Neutrophil (primary cell): ENCODE data around the gene POTEC.
"Not testable (repeated sequence)": the region's sequence is repeated elsewhere in the genome, so short reads cannot be mapped to it uniquely, and the experiment has no call there.

ENCODE experiments used
- H3K27ac ChIP-seq: fragments of 200-600 bp; sonication (generic); 2 replicates; pipeline ENCODE4 v1.5.1; 2016; ENCODE audit warnings: mild to moderate bottlenecking, moderate library complexity
- H3K27me3 ChIP-seq: fragments of 200-600 bp; sonication (generic); 2 replicates; pipeline ENCODE4 v1.6.0; 2016; ENCODE audit warnings: mild to moderate bottlenecking
- H3K36me3 ChIP-seq: fragments of 200-600 bp; sonication (generic); 2 replicates; pipeline ENCODE4 v1.5.1; 2017
- H3K4me1 ChIP-seq, 2 experiments: fragments of 200-600 bp in 1 of 2; sonication (generic) in 1 of 2; 1 replicate in 1 of 2; 2 replicates in 1 of 2; pipeline versions ENCODE4 v1.5.1 to v1.6.1; 2013 to 2016; ENCODE audit warnings: low read depth in 1 of 2, low read length in 1 of 2, mild to moderate bottlenecking in 1 of 2, moderate library complexity in 1 of 2; ENCODE audit not compliant: control insufficient read depth in 1 of 2, insufficient read depth in 1 of 2
- H3K4me3 ChIP-seq, 2 experiments: fragments of 200-600 bp in 1 of 2; sonication (generic) in 1 of 2; 1 replicate in 1 of 2; 2 replicates in 1 of 2; pipeline ENCODE4 v1.5.1; 2013 to 2016; ENCODE audit warnings: low read depth in 1 of 2, low read length in 1 of 2, mild to moderate bottlenecking in 1 of 2, moderate library complexity in 1 of 2
- H3K9me3 ChIP-seq: fragments of 200-600 bp; sonication (generic); 2 replicates; pipeline ENCODE4 v1.5.1; 2016
- CTCF ChIP-seq: fragments of 200-600 bp; sonication (generic); IDR thresholded peaks from 2 replicates; pipeline ENCODE4 v1.5.1; 2016; ENCODE audit warnings: antibody characterized with exemption

The POTEC gene

GRCh38 chr18:14543446-14543964 is at the start of gene POTEC:
Gene POTEC (minus strand): TSS chr18:14543600. CDS start chr18:14543146, 454 bp downstream.
- not testable (repeated sequence) for H3K36me3 ChIP-seq, H3K27ac ChIP-seq, H3K4me1 ChIP-seq, H3K4me3 ChIP-seq, H3K27me3 ChIP-seq, H3K9me3 ChIP-seq

- Histone ChIP-seq H3K4me3 (no peak overlapping the region), H3K27ac (no peak overlapping the region), H3K27me3 (no peaks in the 10 kb centered on the region), H3K9me3 (no peaks in the 10 kb centered on the region), H3K4me1 (no peaks in the 10 kb centered on the region), H3K36me3 (no peaks in the 10 kb centered on the region)
- TF ChIP-seq CTCF = no peak
Observed at GRCh38 chr18:14577971-14578370, 34.6 kb upstream of the POTEC start.

- not testable (repeated sequence) for H3K27me3 ChIP-seq, H3K4me3 ChIP-seq, H3K9me3 ChIP-seq, H3K4me1 ChIP-seq, H3K36me3 ChIP-seq, H3K27ac ChIP-seq
Observed at GRCh38 chr18:14559502-14559901, 16.1 kb upstream of the POTEC start.

DNA sequence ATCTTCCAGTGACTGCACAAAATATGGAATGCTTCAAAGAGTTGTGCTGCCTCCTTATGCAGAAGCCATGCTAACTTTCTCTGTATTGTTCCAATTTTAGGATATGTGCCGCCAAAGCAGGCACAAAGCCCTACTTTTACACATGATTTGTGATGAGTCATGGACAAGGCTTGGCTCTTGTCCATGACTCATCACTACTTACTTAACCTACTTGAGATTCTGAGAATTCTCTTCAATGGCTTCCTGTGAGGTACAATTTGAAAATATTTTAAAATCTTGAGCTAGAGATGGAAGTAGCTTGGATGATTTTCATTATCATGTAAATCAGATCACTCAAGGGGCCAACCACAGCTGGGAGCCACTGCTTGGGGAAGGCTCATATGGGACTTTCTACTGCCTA is 11.7 kb downstream of the POTEC start:
- not testable (repeated sequence) for H3K36me3 ChIP-seq, H3K9me3 ChIP-seq, H3K27me3 ChIP-seq, H3K4me1 ChIP-seq, H3K27ac ChIP-seq, H3K4me3 ChIP-seq

DNA sequence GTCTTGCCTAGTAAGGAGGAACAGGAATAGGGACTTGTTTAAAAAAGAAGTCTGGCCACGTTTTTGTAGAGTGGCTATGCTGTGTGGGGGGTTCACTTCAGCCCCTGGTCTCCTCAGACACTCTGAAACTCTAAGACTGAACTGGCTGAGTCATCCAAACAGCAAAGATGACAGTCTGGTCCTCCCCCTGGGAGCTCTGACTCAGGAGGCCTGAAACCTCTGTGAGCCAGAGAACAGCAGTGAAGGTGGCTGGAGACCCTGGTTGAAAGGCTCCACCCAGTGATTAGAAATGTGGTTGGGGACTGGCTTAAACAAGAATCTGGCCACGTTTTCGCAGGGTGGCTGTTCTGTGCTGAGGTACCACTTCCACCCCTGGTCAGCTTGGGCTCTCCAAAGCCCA is 32.7 kb downstream of the POTEC start:
- H3K4me3 ChIP-seq, H3K27ac ChIP-seq, H3K9me3 ChIP-seq, H3K36me3 ChIP-seq, H3K27me3 ChIP-seq, H3K4me1 ChIP-seq: not testable (repeated sequence)

DNA sequence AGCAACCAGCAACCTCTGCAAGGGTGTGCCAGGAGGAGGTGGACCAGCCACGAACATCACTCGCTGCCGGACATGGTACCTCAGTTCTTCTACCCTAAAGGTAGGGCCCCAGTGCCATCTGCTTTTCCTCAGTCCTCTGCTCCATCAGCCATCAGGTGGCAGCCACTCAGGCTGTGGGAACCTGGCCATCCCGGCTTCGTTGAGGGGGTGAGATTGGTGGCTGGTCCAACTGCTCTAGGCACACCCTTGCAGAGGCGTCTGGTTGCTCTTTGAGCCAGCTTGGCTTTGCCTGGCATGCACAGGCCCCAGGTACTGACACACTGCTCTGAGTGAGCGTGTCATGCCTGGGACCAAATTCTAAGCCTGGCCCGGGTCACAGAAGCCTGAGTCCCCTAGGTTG is 39.7 kb downstream of the POTEC start:
- H3K4me1 ChIP-seq, H3K27me3 ChIP-seq, H3K4me3 ChIP-seq, H3K9me3 ChIP-seq, H3K27ac ChIP-seq, H3K36me3 ChIP-seq: not testable (repeated sequence)

DNA sequence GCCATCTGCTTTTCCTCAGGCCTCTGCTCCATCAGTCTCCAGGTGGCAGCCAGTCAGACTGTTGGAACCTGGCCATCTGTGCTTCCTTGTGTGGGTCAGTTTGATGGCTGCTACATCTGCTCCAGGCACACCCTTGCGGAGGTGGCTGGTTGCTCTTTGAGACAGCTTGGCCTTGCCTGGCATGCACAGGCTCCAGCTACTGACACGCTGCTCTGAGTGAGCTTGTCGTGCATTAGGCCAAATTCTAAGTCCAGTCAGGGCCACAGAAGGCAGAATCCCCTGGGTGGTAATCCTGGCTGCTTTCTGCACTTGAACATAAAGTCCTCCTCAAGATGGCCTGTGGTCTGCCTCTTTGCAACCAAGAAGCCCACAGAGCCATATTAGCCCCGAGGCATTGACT is 41.5 kb downstream of the POTEC start:
- H3K27ac ChIP-seq, H3K27me3 ChIP-seq, H3K36me3 ChIP-seq, H3K4me3 ChIP-seq, H3K4me1 ChIP-seq, H3K9me3 ChIP-seq: not testable (repeated sequence)

DNA sequence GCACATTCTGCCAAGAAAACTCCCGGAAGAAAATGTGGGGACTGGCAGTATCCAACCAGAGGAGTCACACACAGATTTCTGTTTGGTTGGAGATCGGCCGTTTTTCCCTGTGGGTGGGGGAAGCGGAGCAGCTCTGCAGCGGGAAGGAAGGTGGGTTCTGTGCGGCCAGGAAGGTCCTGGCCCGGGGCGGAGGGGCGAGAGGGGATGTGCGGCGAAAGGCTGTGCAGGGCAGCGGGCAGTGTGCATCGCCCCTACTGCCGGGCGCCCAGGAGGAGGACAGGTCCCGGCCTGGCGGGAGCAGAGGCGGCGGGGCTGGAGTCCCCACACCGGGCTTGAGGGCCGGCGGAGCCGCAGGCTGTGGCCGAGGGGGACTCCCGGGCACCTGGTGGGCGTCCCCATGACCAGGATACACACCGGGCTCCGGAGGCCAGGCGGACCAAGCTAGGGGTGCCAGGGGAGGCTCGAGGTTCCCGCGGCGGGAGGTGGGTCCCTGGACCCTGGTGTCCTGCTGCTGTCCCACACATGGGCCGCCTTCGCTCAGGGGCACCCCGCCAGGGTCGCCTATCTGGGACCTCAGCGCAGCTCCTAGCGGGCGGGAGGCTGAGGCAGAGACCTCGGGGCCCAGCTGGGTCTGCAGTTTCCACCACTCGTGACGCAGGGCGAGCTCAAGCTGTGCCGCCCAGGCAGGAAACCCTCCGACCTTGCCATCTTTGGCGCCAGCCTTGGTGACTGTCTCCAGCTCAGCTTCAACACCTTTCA is 54.0 kb downstream of the POTEC start:
- not testable (repeated sequence) for H3K9me3 ChIP-seq, H3K4me3 ChIP-seq, H3K36me3 ChIP-seq, H3K27me3 ChIP-seq, H3K27ac ChIP-seq, H3K4me1 ChIP-seq

- H3K4me1 ChIP-seq, H3K27ac ChIP-seq, H3K4me3 ChIP-seq, H3K27me3 ChIP-seq, H3K36me3 ChIP-seq, H3K9me3 ChIP-seq: not testable (repeated sequence)
Observed at GRCh38 chr18:14488789-14489188, 54.6 kb downstream of the POTEC start.

DNA sequence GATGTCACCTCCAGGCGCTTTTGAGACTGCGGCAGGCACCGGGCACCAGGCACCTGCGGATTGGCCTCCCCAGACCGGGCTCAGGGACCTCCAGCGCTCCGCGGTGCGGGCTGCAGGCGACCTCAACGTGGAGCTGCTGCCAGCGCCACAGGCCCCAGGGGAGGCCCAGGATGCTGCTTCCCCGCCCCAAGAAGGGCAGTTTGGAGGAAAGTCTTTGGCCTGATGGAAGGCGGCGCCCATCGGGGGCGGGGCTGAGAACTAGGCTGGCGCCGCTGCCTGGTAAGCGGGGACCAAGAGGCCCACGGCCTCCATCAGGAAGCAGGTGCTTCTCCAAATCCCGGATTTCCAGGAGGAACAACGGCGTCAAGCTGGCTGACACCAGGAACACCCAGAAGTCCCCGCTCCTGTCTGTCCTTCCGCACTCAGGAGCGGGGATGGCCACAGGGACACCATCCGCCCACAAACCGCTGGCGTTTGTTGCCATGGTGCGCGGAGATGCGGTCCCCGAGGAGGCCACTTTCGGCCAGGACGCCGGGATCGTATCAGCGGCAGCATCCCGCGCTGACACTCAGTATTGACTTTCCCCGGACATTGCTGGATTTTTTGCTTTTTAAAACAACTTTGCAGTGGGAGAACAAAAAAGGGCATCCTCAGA is 56.3 kb downstream of the POTEC start:
- not testable (repeated sequence) for H3K4me3 ChIP-seq, H3K36me3 ChIP-seq, H3K27me3 ChIP-seq, H3K27ac ChIP-seq, H3K4me1 ChIP-seq, H3K9me3 ChIP-seq

- not testable (repeated sequence) for H3K27ac ChIP-seq, H3K27me3 ChIP-seq, H3K9me3 ChIP-seq, H3K4me1 ChIP-seq, H3K4me3 ChIP-seq, H3K36me3 ChIP-seq
Observed at GRCh38 chr18:14479076-14479475, 64.3 kb downstream of the POTEC start.

DNA sequence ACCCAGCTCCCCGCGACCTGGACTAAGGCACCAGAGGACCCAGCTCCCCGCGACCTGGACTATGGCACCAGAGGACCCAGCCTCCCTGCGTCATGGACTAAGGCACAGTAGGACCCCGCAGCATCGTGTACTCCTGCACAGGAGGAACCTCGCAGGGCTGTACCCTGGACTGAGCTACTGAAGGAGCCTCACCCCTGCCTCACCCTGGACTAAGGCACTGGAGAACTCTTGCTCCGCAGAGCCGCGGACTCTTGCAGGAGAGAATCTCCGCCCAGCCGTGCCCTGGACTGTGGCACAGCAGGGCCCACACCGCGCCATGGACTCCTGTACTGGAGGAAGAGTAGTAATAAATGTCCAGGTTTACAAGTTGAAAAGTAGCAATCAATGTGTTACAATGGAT is 67.9 kb downstream of the POTEC start:
- not testable (repeated sequence) for H3K27me3 ChIP-seq, H3K36me3 ChIP-seq, H3K9me3 ChIP-seq, H3K4me3 ChIP-seq, H3K27ac ChIP-seq, H3K4me1 ChIP-seq

DNA sequence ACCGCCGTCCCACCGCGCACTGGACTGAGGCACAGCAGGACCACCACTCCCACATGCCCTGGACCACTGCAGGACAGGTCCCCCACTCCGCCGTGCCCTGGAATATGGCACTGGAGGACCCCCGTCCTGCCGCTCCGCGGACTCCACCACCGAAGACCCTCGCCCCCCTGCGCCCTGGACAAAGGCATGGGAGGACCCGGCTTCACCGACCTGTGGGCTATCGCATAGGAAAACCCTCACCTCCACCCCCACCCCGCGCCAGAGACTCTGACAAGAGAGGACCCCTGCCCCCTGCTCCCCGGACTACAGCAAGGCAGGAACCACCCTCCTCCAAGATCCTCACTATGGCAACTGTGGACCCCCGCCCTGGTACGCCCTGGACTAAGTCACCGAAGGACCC is 68.6 kb downstream of the POTEC start:
- not testable (repeated sequence) for H3K9me3 ChIP-seq, H3K27me3 ChIP-seq, H3K4me3 ChIP-seq, H3K36me3 ChIP-seq, H3K4me1 ChIP-seq, H3K27ac ChIP-seq
